Ovary (tissue), 3 donors: ENCODE results near the gene SOD1.

Experiments
- POLR2A ChIP-seq: fragments of 450-650 bp; IDR thresholded peaks from one replicate; pipeline ENCODE4 v1.6.1; 2017; ENCODE audit warnings: antibody characterized with exemption, mild to moderate bottlenecking, moderate library complexity
- TF ChIP-seq, protein P1 (sequence below), 3 donors: fragments of 450-650 bp in 2 of 3; fragments of 200-600 bp in 1 of 3; IDR thresholded peaks; one replicate each; pipeline versions ENCODE4 v1.5.1 to v1.8.0; 2016 to 2022; ENCODE audit warnings: antibody characterized with exemption in 3 of 3, mild to moderate bottlenecking in 1 of 3
- donor health status: DM: no; HTN: no; CAD: no.

DNA sequence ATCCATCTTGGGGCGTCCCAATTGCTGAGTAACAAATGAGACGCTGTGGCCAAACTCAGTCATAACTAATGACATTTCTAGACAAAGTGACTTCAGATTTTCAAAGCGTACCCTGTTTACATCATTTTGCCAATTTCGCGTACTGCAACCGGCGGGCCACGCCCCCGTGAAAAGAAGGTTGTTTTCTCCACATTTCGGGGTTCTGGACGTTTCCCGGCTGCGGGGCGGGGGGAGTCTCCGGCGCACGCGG is 282 bp upstream of the SOD1 start:
- TF ChIP-seq, protein P1, sequence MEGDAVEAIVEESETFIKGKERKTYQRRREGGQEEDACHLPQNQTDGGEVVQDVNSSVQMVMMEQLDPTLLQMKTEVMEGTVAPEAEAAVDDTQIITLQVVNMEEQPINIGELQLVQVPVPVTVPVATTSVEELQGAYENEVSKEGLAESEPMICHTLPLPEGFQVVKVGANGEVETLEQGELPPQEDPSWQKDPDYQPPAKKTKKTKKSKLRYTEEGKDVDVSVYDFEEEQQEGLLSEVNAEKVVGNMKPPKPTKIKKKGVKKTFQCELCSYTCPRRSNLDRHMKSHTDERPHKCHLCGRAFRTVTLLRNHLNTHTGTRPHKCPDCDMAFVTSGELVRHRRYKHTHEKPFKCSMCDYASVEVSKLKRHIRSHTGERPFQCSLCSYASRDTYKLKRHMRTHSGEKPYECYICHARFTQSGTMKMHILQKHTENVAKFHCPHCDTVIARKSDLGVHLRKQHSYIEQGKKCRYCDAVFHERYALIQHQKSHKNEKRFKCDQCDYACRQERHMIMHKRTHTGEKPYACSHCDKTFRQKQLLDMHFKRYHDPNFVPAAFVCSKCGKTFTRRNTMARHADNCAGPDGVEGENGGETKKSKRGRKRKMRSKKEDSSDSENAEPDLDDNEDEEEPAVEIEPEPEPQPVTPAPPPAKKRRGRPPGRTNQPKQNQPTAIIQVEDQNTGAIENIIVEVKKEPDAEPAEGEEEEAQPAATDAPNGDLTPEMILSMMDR (IDR thresholded peaks at IDR 0.05): no peak
- no peak for TF ChIP-seq POLR2A
